HL-60 (cell line): ENCODE results near the gene EXOC2.

Experiments used
- DNase-seq, 2 experiments: peaks; one replicate each; pipeline ENCODE4 v3.0.0-alpha.2; 2010 to 2020; ENCODE audit warnings: low read depth in 1 of 2, low spot score in 1 of 2
- H3K27ac ChIP-seq: fragments of 250-450 bp; sonication (Bioruptor Pico); replicated peaks from 2 replicates; pipeline ENCODE4 v1.5.1; 2020; ENCODE audit warnings: mild to moderate bottlenecking, moderate library complexity
- H3K27me3 ChIP-seq: fragments of 250-450 bp; sonication (Bioruptor Pico); 2 replicates; pipeline ENCODE4 v1.5.1; 2021; ENCODE audit warnings: mild to moderate bottlenecking, moderate library complexity; ENCODE audit not compliant: insufficient read depth, poor library complexity, severe bottlenecking
- H3K4me3 ChIP-seq: replicated peaks from 2 replicates; pipeline ENCODE4 v1.5.1; 2011; ENCODE audit warnings: mild to moderate bottlenecking, control low read depth, low read length; ENCODE audit not compliant: insufficient read depth
- GABPA ChIP-seq: IDR thresholded peaks from 2 replicates; pipeline ENCODE4 v1.6.1; 2012; ENCODE audit warnings: low read depth
- POLR2AphosphoS5 ChIP-seq: IDR thresholded peaks from 2 replicates; pipeline ENCODE4 v1.6.1; 2012; ENCODE audit warnings: low read depth
- SPI1 ChIP-seq: IDR thresholded peaks from 2 replicates; pipeline ENCODE4 v1.6.1; 2012; ENCODE audit warnings: low read depth, mild to moderate bottlenecking, borderline replicate concordance
- TF ChIP-seq, protein P1 (sequence below): IDR thresholded peaks from one replicate; pipeline ENCODE4 v1.5.1; 2011; ENCODE audit warnings: low read length, control low read depth, inconsistent platforms; ENCODE audit not compliant: insufficient read depth
- TF ChIP-seq, protein P2 (sequence below): IDR thresholded peaks from 2 replicates; pipeline ENCODE4 v1.6.1; 2012; ENCODE audit warnings: low read depth; ENCODE audit not compliant: insufficient replicate concordance

EXOC2 gene

DNA sequence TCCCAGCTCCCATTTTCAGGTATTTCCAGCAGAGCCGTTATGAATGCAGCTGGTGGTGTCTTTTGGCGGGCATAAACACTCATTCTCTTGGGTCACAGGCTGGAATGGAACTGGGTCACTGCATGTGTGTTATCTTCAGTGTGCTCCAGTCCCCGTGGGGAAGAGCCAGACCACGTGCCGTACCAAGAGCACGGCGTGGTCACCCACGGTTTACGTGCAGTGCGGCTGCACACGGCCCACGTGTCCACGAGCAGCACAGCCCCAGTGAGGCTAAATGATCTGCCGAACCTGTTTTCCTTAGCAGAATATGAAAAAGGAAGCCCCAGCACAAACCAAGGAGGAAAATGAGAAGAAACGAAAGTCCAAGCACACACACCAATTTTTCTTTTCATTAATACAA lies 179.9 kb downstream of the EXOC2 start:
- H3K27me3 ChIP-seq, result no peaks in the 10 kb centered on the region
- no peak overlapping the region for H3K4me3 ChIP-seq
- H3K27ac ChIP-seq, result no peak overlapping the region
- TF ChIP-seq GABPA (no peak), POLR2AphosphoS5 (no peak), SPI1 (no peak)
- TF ChIP-seq, protein P1, sequence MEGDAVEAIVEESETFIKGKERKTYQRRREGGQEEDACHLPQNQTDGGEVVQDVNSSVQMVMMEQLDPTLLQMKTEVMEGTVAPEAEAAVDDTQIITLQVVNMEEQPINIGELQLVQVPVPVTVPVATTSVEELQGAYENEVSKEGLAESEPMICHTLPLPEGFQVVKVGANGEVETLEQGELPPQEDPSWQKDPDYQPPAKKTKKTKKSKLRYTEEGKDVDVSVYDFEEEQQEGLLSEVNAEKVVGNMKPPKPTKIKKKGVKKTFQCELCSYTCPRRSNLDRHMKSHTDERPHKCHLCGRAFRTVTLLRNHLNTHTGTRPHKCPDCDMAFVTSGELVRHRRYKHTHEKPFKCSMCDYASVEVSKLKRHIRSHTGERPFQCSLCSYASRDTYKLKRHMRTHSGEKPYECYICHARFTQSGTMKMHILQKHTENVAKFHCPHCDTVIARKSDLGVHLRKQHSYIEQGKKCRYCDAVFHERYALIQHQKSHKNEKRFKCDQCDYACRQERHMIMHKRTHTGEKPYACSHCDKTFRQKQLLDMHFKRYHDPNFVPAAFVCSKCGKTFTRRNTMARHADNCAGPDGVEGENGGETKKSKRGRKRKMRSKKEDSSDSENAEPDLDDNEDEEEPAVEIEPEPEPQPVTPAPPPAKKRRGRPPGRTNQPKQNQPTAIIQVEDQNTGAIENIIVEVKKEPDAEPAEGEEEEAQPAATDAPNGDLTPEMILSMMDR, result no peak
- TF ChIP-seq, protein P2, sequence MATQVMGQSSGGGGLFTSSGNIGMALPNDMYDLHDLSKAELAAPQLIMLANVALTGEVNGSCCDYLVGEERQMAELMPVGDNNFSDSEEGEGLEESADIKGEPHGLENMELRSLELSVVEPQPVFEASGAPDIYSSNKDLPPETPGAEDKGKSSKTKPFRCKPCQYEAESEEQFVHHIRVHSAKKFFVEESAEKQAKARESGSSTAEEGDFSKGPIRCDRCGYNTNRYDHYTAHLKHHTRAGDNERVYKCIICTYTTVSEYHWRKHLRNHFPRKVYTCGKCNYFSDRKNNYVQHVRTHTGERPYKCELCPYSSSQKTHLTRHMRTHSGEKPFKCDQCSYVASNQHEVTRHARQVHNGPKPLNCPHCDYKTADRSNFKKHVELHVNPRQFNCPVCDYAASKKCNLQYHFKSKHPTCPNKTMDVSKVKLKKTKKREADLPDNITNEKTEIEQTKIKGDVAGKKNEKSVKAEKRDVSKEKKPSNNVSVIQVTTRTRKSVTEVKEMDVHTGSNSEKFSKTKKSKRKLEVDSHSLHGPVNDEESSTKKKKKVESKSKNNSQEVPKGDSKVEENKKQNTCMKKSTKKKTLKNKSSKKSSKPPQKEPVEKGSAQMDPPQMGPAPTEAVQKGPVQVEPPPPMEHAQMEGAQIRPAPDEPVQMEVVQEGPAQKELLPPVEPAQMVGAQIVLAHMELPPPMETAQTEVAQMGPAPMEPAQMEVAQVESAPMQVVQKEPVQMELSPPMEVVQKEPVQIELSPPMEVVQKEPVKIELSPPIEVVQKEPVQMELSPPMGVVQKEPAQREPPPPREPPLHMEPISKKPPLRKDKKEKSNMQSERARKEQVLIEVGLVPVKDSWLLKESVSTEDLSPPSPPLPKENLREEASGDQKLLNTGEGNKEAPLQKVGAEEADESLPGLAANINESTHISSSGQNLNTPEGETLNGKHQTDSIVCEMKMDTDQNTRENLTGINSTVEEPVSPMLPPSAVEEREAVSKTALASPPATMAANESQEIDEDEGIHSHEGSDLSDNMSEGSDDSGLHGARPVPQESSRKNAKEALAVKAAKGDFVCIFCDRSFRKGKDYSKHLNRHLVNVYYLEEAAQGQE, result no peak
- DNase-seq, result no peak

DNA sequence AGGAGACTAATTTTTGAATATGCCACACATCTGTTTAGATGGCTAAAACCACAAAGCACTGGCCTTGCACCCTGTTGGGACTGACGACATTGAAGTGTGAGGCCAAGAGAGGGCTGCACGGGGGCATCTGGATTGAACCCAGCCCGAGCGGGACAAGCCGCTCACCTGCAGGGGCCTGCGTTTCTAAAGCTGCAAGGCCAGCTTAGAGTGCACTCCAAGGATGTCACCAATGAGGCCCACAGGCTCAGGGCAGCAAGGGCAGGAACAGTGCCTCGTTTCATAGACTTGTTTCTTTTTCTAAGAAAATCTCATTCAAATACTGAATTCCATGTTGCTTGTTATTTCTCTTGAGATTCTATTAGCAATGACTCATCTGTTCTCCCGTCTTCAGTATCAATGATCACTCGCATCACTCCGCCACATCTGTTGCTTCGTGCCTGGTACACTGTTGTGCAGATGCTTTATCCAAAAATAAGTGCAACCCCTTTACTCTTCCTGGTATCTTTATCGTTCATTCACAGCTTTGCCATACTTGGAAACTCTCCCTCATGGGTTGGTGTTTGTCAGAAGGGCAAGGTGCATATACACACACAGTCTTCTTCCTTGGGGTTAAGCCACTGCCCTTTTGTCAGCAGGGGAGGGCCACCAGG lies 181.3 kb downstream of the EXOC2 start:
- DNase-seq, result no peak
- TF ChIP-seq GABPA (no peak), POLR2AphosphoS5 (no peak), SPI1 (no peak)
- TF ChIP-seq, protein P2, result no peak
- TF ChIP-seq, protein P1, result no peak

DNA sequence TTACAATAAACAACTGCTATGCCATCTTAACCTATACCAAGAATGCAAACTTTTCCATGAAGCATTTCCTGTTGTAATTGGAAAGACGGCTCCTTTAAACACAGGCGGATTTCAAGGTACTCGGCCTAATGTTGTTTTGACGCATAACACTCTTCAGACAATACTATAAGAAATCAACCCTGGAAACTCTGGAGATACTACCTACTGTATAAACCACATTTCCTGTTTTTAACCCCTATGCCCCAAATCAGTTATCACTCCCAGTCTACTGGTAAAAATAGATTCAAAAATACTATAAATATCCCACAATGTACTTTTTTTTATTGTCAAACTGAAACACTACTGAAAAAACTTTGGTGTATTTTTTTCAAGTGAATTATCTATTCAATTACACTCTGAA lies 183.3 kb downstream of the EXOC2 start:
- no peak overlapping the region for H3K27ac ChIP-seq
- H3K27me3 ChIP-seq, result no peaks in the 10 kb centered on the region
- no peak for TF ChIP-seq GABPA
- no peak for TF ChIP-seq SPI1
- TF ChIP-seq, protein P1, result no peak
- TF ChIP-seq, protein P2, result no peak
- no peak for TF ChIP-seq POLR2AphosphoS5
- DNase-seq, result no peak
- no peak overlapping the region for H3K4me3 ChIP-seq

More for the DNA sequence above, 181.3 kb downstream of the EXOC2 start:
- Histone ChIP-seq H3K27ac (no peak overlapping the region), H3K27me3 (no peaks in the 10 kb centered on the region), H3K4me3 (no peak overlapping the region)
